Activated T-helper 1 cell treated with anti-CD3 and anti-CD28 coated beads, Interleukin-12 subunit alpha, Interleukin-12 subunit beta, Interleukin-2, Interleukin-4 antibody, amounts not matched to agents 30 ng/mL and 10 ng/mL and 1 ng/mL, durations not matched to agents 14 hours and 24 hours and 36 hours (primary cell): Measurements from ENCODE around the gene EXOG. TPM values are rescaled to one million over a fixed set of nuclear protein-coding genes. Genes with fewer than 3 reads are reported as not detected.

ENCODE experiments used
- DNase-seq: peaks from one replicate; pipeline ENCODE4 v3.0.0; 2021; ENCODE audit warnings: low spot score
- H3K27ac Mint-ChIP-seq: one replicate; pipeline ENCODE4 v1.8.0; 2021; ENCODE audit warnings: mild to moderate bottlenecking, mixed read lengths
- H3K27me3 Mint-ChIP-seq: one replicate; pipeline ENCODE4 v1.8.0; 2022; ENCODE audit warnings: mild to moderate bottlenecking, moderate library complexity, mixed read lengths; ENCODE audit not compliant: insufficient read depth
- H3K36me3 Mint-ChIP-seq: one replicate; pipeline ENCODE4 v1.8.0; 2021; ENCODE audit warnings: low read depth, mixed read lengths
- H3K4me1 Mint-ChIP-seq: one replicate; pipeline ENCODE4 v1.8.0; 2021; ENCODE audit warnings: low read depth, mixed read lengths
- H3K4me3 Mint-ChIP-seq: one replicate; pipeline ENCODE4 v1.8.0; 2021; ENCODE audit warnings: mild to moderate bottlenecking, moderate library complexity, mixed read lengths
- H3K9me3 Mint-ChIP-seq: one replicate; pipeline ENCODE4 v1.8.0; 2021; ENCODE audit warnings: mixed read lengths
- intact Hi-C: fragments of 100-400 bp; cut with micrococcal nuclease; formaldehyde crosslinking; loops from one replicate; pipeline ENCODE4 v1.15.1; 2024
- total RNA-seq: library from RNA; stranded (reverse); gene quantifications from 2 replicates; pipeline ENCODE4 v1.2.3, GENCODE V29; 2022

Gene EXOG
- total RNA-seq, 1 donor from 2014 or later: 21.6 TPM

DNA sequence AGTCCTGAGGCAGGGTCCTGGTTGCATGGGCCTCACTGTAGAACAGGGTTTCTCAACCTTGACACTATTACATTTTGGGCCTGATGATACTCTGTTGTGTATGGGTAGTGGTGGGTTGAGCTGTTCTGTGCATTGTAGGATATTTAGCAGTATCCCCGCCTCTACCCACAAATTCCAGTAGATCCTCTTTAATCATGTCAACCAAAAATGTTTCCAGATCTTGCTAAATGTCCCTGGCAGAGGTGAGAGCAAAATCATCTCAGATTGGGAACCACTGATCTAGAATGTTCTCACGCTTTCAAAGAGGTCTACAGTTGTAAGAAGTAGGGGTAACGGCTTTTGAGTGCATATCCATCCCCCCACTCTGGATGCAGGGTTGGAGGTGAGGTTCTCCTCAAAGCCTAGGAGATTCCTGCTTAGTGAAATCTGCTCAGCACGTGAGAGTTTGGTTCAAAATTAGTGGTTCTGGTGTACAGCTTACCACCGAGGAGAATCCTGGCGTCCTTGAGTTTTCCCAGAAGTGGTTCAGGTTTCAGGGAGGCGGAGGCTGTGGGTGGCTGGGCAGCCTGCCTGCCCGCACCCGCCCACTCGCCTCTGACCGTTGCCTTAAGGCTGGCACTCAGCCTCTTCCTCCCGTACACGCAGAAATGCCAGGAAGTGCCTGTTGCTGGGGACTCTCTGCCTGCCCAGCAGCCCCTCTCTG lies 37.2 kb upstream of the EXOG start:
- Mint-ChIP-seq H3K27me3 (peaks cover 7% of the 10 kb centered on the region), H3K4me3 (no peak overlapping the region), H3K4me1 (peaks cover 3% of the 10 kb centered on the region), H3K9me3 (no peaks in the 10 kb centered on the region), H3K27ac (no peak overlapping the region), H3K36me3 (no peaks in the 10 kb centered on the region)
- intact Hi-C loops: loop anchor here (10.0 kb wide), 1 partner anchor 294 kb away; the partner anchor contains the start of gene OXSR1
- DNase-seq: no peak

DNA sequence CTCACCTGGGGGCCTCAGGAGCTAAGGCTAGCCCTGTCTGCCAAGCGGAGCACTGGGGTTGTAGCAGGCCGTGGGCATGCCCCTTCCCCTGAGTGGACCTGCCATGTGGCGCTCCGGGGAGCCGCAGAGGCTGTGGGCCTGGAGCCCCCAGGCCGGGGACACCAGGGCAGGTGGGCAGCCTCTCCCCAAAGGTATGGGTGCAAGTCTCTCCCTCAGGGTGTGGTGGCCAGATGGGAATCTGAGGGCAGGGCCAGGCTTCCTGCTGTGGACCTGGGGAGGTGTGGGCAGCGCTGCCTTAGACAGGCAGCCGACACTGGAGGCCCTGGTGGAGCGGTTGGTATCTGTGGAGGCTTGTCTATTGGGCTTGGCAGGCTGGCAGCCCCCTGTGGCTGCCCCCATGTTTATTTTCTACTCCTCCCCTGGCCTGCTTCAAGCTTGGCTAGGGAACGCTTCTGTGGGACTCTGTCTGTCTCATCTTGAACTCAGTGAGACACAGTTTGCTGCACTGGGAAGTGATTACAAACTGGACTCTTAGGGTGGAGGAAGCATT lies 36.6 kb upstream of the EXOG start:
- H3K4me1 Mint-ChIP-seq: peaks cover 3% of the 10 kb centered on the region
- H3K27ac Mint-ChIP-seq: no peak overlapping the region
- DNase-seq: no peak
- H3K9me3 Mint-ChIP-seq: no peaks in the 10 kb centered on the region
- intact Hi-C loops: loop anchor here (10.0 kb wide), 1 partner anchor 295 kb away; the partner anchor contains the start of gene OXSR1
- H3K36me3 Mint-ChIP-seq: peaks cover 3% of the 10 kb centered on the region
- H3K4me3 Mint-ChIP-seq: no peak overlapping the region
- H3K27me3 Mint-ChIP-seq: peaks cover 5% of the 10 kb centered on the region

DNA sequence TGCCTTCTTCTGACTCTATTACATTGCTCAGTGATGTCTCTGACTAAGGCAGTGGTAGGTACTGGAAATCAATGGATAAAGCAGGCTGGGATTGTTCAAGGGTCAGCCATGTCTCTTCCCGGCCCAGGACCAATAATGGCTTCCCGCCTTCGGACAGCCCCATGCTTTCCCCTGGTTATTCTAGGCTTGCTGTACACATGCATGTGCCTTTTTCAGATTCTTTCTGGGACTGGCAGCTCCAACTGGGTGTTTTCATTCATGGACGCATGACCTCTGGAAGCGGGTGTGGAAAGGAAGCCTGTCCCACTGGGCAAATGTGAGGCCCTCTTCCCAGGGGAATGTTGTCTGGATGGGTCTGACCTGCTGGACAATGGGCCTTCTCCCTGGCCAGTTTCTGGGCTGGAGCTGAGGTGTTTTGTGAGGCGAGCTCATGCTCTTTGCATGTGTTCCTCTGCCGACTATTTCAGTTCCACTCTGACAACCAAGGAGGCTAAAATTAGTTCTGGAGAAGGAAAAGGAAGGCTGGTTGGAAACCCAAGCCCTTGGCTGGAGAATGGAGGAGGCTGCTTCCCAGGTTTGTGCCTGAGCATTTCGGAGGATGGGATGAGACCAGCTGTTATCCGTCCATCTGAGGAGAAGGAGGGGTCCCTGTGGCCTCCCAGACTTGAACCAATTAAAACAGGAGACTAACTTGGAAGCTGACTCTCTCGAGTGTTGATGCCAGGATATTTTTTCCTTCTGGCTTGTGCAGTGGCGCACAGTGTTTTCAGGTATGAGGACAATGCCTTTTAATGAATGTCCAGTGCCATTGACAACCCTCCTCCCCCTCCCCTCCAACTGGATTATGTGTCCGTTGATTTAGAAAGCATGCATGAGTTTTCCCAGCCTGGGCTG lies 35.5 kb upstream of the EXOG start:
- peaks cover 3% of the 10 kb centered on the region for H3K9me3 Mint-ChIP-seq
- no peak overlapping the region for H3K4me3 Mint-ChIP-seq
- intact Hi-C loops: no loop called here
- H3K27me3 Mint-ChIP-seq: peaks cover 2% of the 10 kb centered on the region
- H3K36me3 Mint-ChIP-seq: peaks cover 3% of the 10 kb centered on the region
- H3K27ac Mint-ChIP-seq: no peak overlapping the region
- peaks cover under 1% of the 10 kb centered on the region for H3K4me1 Mint-ChIP-seq
- no peak for DNase-seq

DNA sequence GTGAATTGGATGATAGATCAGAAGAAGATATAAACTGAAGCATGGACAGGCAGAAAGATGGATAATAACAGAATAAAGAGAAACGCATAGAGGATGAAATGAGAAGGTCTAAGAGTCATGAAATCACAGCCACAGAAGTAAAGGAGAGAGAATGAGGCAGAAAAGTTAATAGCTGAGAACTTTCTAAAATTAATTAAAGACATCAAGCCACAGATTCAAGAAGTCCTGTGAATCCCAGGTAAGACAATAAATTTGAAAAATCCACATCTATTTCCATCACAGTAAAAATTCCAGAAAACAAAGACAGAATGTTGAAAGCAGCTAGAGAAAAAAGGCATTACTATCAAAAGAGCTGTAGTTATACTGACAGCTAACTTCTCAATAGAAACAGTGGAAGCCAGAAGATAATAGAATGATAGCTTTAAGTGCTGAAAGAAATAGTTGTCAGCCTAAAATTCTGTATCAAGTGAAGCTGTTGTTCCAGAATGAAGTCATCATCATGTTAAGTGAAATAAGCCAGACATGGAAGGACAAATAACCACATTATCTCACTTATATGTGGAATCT lies 30.5 kb upstream of the EXOG start:
- Mint-ChIP-seq H3K9me3 (peaks cover 35% of the 10 kb centered on the region), H3K36me3 (peaks cover 11% of the 10 kb centered on the region), H3K4me1 (no peaks in the 10 kb centered on the region), H3K27ac (no peak overlapping the region), H3K4me3 (no peak overlapping the region), H3K27me3 (peaks cover 1% of the 10 kb centered on the region)
- DNase-seq: no peak
- intact Hi-C loops: no loop called here

DNA sequence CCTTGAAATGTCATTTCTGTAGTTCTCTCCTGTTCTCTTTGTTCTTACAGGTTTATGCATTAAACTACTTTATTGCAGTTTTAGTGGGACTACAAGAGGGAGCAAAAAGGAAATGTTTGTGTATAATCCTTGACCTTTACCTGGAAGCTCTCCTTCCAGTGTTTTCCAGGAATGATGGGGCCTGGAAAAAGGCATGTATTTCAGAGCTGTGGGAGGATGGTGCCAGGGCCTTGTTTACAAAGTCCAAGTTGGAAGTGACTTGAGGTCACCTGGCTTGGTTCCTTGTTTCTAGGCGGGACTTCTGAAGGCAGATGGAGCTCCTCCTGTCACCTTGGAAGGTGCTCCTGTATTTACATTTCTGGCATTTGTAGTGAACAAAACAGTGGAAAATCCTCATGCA lies 27.4 kb upstream of the EXOG start:
- Mint-ChIP-seq H3K27me3 (peaks cover 1% of the 10 kb centered on the region), H3K9me3 (peaks cover 35% of the 10 kb centered on the region), H3K4me3 (no peak overlapping the region), H3K4me1 (peaks cover 18% of the 10 kb centered on the region), H3K27ac (no peak overlapping the region), H3K36me3 (peaks cover 11% of the 10 kb centered on the region)
- DNase-seq: no peak
- intact Hi-C loops: no loop called here

DNA sequence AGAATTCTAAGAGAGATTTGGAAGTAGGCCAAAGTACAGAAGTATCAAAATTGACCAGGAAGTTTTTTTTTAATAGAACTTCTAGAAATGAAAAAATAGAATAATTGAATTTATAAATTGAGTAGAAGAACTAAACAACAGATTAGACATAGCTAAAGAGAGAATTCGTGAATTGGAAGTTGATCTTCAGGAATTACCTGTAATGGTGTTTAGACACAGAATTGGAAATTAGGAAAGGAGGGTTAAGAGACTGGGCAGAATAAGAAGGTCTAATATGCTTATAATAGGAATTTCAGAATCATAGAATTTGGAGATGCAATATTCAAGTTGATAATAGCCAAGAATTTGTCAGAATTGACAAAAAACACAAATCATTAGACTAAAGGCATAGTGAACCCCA lies 26.3 kb upstream of the EXOG start:
- peaks cover 1% of the 10 kb centered on the region for H3K27me3 Mint-ChIP-seq
- no peak overlapping the region for H3K4me3 Mint-ChIP-seq
- peaks cover 8% of the 10 kb centered on the region for H3K36me3 Mint-ChIP-seq
- H3K9me3 Mint-ChIP-seq: peaks cover 35% of the 10 kb centered on the region
- H3K4me1 Mint-ChIP-seq: peaks cover 18% of the 10 kb centered on the region
- DNase-seq: no peak
- intact Hi-C loops: no loop called here
- no peak overlapping the region for H3K27ac Mint-ChIP-seq

DNA sequence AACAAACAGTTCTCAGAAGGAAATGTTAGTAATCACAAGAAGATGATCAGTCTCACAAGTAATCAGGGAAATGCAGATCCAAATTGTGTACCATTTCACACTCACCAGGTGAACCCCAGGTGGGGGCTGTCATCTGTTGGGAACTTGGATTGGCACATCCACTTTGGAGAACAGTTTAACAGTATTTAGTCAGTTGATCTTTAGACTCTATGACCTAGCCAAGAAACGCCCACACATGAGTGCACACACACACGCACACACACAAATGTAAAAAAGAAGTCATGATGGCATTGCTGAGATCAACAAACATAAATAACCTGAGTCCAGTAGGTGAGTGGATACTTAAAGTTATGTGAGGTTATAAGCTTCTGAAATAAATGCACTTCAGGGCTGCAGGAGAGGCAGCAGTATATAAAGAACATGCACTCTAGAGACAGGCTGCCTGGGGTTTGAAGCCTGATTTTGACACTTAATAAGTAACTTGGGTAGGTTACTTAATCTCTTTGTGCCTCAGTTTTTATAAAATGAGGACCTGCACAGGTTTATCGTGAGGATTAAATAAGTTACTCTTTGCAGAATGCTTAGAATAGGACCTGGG lies 24.8 kb upstream of the EXOG start:
- H3K27ac Mint-ChIP-seq: no peak overlapping the region
- H3K36me3 Mint-ChIP-seq: peaks cover 8% of the 10 kb centered on the region
- H3K4me1 Mint-ChIP-seq: peaks cover 18% of the 10 kb centered on the region
- H3K4me3 Mint-ChIP-seq: no peak overlapping the region
- no peak for DNase-seq
- H3K27me3 Mint-ChIP-seq: peaks cover 1% of the 10 kb centered on the region
- H3K9me3 Mint-ChIP-seq: peaks cover 26% of the 10 kb centered on the region
- intact Hi-C loops: no loop called here

DNA sequence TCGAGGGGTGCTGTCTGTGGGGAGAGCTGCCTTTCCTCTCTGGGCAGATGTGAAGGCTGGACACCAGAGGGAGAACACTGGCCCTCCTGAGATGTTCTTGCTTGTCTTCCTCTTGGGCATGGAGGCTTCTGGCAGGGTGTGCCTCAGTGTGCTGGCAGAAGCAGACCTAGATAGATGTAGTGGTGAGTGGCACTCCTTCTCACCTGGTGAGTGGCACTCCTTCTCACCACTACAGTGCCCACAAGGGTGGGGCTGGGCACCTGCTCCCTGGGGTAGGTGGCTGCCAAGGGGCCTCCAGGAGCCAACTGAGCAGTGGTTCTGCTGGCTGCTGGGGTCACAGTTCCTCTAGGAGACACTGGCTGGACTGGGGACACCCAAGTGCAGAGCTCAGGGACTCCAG lies 23.8 kb upstream of the EXOG start:
- Mint-ChIP-seq H3K4me1 (peaks cover 18% of the 10 kb centered on the region), H3K27me3 (peaks cover 1% of the 10 kb centered on the region), H3K27ac (no peak overlapping the region), H3K4me3 (no peak overlapping the region), H3K36me3 (peaks cover 8% of the 10 kb centered on the region), H3K9me3 (peaks cover 26% of the 10 kb centered on the region)
- intact Hi-C loops: no loop called here
- no peak for DNase-seq

- intact Hi-C loops: no loop called here
- DNase-seq: no peak
- H3K27me3 Mint-ChIP-seq: peaks cover 1% of the 10 kb centered on the region
- H3K27ac Mint-ChIP-seq: no peak overlapping the region
- H3K4me3 Mint-ChIP-seq: no peak overlapping the region
- H3K4me1 Mint-ChIP-seq: peaks cover 18% of the 10 kb centered on the region
- peaks cover 8% of the 10 kb centered on the region for H3K36me3 Mint-ChIP-seq
- peaks cover 25% of the 10 kb centered on the region for H3K9me3 Mint-ChIP-seq
These were observed 22.9 kb upstream of the EXOG start for GRCh38 chr3:38473229-38473628.

DNA sequence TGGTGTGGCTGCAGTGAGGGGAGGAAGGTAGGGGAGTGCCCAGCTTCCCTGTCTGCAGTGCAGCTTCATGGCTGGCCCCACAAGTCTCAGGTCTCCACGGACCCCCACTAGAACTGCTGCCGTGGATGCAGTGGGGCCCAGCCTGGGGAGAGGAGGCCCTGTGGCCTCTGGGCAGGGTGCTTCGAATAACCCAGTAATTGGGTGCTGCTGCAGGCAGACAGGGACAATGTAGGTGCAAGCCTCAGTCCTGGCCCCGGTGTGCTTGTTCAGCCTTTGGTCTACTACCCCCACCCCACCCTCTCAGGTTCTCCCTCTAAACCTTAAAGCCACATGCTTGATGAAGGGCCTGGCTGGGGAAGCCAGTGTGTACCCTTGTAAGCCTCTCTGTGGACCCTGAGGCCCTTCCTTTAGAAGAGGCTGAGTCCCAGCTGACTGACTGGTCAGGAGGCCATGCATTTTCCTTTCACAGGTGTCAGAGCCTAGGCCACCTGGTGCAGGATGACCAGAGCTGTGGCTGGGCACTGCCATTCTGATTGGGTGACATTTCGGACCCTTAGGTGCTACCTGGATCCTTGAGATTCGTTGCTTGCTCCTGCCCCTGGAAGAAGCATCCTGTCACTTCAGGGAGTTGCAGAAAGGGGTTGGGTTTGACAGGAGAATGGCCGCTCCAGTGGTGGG lies 21.1 kb upstream of the EXOG start:
- Mint-ChIP-seq H3K27ac (no peak overlapping the region), H3K9me3 (peaks cover 6% of the 10 kb centered on the region), H3K36me3 (peaks cover 2% of the 10 kb centered on the region), H3K4me1 (peaks cover 18% of the 10 kb centered on the region), H3K4me3 (no peak overlapping the region), H3K27me3 (no peaks in the 10 kb centered on the region)
- DNase-seq: no peak
- intact Hi-C loops: no loop called here

GRCh38 chr3:38475716-38476115 lies 20.4 kb upstream of the EXOG start:
- Mint-ChIP-seq H3K36me3 (peaks cover 2% of the 10 kb centered on the region), H3K27ac (no peak overlapping the region), H3K9me3 (no peaks in the 10 kb centered on the region), H3K27me3 (no peaks in the 10 kb centered on the region), H3K4me3 (no peak overlapping the region), H3K4me1 (peaks cover 18% of the 10 kb centered on the region)
- DNase-seq: no peak
- intact Hi-C loops: no loop called here

GRCh38 chr3:38476157-38476756 lies 19.9 kb upstream of the EXOG start:
- Mint-ChIP-seq H3K27me3 (no peaks in the 10 kb centered on the region), H3K36me3 (peaks cover 7% of the 10 kb centered on the region), H3K27ac (no peak overlapping the region), H3K4me1 (peaks cover 17% of the 10 kb centered on the region), H3K9me3 (no peaks in the 10 kb centered on the region), H3K4me3 (no peak overlapping the region)
- intact Hi-C loops: no loop called here
- DNase-seq: no peak
